ENCODE results near the gene DEFB118.

- TF ChIP-seq CTCF (tag by site-specific recombination; IDR thresholded peaks at IDR 0.05) (no peak), ZNF792 (tag by site-specific recombination; IDR thresholded peaks at IDR 0.05) (no peak), TSHZ1 (tag by site-specific recombination; IDR thresholded peaks at IDR 0.05; ENCODE audit: borderline replicate concordance) (no peak), BCL11A (tag by site-specific recombination; IDR thresholded peaks at IDR 0.05; ENCODE audit: low read depth) (no peak), ELK4 (IDR thresholded peaks at IDR 0.05; ENCODE audit: borderline replicate concordance, low read depth, low read length) (no peak), SCRT1 (tag by site-specific recombination; IDR thresholded peaks at IDR 0.05; ENCODE audit: borderline replicate concordance) (no peak), ZNF274 (IDR thresholded peaks at IDR 0.05; ENCODE audit: low read length) (no peak), ZNF274 (tag by site-specific recombination; IDR thresholded peaks at IDR 0.05; ENCODE audit: borderline replicate concordance) (no peak), MZF1 (tag by site-specific recombination; IDR thresholded peaks at IDR 0.05; ENCODE audit: borderline replicate concordance) (no peak), ZNF580 (tag by site-specific recombination; IDR thresholded peaks at IDR 0.05) (no peak), ATF2 (tag by site-specific recombination; IDR thresholded peaks at IDR 0.05; ENCODE audit: low read depth) (no peak), ZBTB17 (tag by site-specific recombination; IDR thresholded peaks at IDR 0.05) (no peak), REST (tag by site-specific recombination; IDR thresholded peaks at IDR 0.05) (no peak), ZNF335 (tag by site-specific recombination; conservative IDR thresholded peaks at IDR 0.05) (no peak)
Observed at GRCh38 chr20:31410011-31410410, 41.6 kb downstream of the DEFB118 start.
